Activated T-helper 17 cell treated with anti-CD3 and anti-CD28 coated beads, Interleukin-2, amount 50 U/mL, for 72 hours (primary cell): ENCODE results near the gene WWOX. TPM values are rescaled to one million over a fixed set of nuclear protein-coding genes. Genes with fewer than 3 reads are reported as not detected.

Experiments
- ATAC-seq: fragments of 150-1000 bp; cut with Tn5 transposase; replicated peaks from 2 replicates; pipeline ENCODE4 v1.10.0; 2021; ENCODE audit warnings: mild to moderate bottlenecking, moderate library complexity
- H3K27ac Mint-ChIP-seq: one replicate; pipeline ENCODE4 v1.8.0; 2022; ENCODE audit warnings: mixed read lengths
- H3K27me3 Mint-ChIP-seq: one replicate; pipeline ENCODE4 v1.8.0; 2022; ENCODE audit warnings: mixed read lengths
- H3K36me3 Mint-ChIP-seq: one replicate; pipeline ENCODE4 v1.8.0; 2022; ENCODE audit warnings: low read depth, mild to moderate bottlenecking, mixed read lengths
- H3K4me1 Mint-ChIP-seq: one replicate; pipeline ENCODE4 v1.8.0; 2022; ENCODE audit warnings: mixed read lengths
- H3K4me3 Mint-ChIP-seq: one replicate; pipeline ENCODE4 v1.8.0; 2022; ENCODE audit warnings: mild to moderate bottlenecking, mixed read lengths
- H3K9me3 Mint-ChIP-seq: one replicate; pipeline ENCODE4 v1.8.0; 2022; ENCODE audit warnings: mixed read lengths
- total RNA-seq, 2 donors: library from RNA; stranded (reverse); gene quantifications; one replicate each; pipeline ENCODE4 v1.2.3, GENCODE V29; 2022

WWOX gene
- total RNA-seq, 2 donors from 2014 or later, result 9.4 to 16.5 TPM

DNA sequence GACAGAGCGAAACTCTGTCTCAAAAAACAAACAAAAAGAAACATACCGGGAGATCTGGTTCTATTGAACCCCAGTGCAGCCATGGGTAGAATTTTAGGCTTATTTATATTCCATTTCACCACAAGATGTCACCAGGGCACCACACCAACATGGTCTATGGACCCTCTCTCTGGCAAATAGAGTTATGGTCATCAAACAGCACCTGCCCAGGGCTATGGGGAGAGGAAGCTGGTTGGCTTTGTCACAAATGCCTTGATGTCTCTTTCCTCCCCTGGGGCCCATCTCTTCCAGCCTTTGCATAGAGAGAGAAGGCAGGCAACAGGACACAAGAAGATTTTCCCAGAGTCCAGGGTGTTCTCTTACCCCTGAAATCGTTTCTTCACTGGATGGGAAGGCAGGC lies 128.4 kb downstream of the WWOX start:
- no peaks in the 10 kb centered on the region for H3K4me1 Mint-ChIP-seq

DNA sequence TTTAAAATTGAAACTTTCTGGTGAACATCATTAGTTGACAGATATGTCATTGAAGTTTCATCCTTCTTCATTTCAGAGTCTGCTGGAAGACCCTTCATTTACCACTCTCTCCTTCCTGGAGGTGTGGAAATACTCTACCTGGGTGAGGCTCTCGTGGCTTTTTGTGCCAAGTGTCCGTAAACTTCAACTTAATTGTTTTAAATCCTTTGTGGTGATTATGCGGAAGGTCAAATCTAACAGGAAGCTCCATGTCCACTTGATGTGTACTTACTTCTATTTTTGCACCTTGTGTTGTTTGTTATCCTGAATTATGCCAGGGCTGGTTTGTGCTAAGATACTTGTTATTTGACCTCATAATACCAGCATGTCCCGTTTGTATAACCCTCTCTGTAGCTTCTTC lies 129.2 kb downstream of the WWOX start:
- no peak for ATAC-seq
- H3K36me3 Mint-ChIP-seq, result no peaks in the 10 kb centered on the region

More for the DNA sequence above, 128.4 kb downstream of the WWOX start:
- ATAC-seq, result no peak
- Mint-ChIP-seq H3K4me3 (no peak overlapping the region), H3K27me3 (no peaks in the 10 kb centered on the region), H3K9me3 (no peaks in the 10 kb centered on the region), H3K27ac (no peak overlapping the region), H3K36me3 (no peaks in the 10 kb centered on the region)

DNA sequence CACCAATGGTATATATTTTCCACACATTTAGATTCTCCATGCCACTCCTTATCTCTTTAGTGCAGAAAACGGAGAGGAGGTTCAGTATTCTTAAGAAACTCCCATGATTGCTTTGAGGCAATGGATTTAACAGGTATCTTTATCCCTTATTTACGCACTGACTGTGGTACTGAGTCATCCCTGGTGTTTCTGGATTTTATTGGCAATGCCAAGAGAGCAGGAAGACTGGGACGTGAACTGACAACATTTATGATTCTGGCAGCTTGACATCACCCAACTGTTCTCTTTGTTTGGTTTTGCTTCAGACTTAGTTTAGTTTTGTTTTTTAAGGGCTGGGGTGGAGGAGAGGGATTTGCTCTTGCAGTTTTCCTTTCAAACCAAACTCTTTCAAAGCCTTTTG lies 131.4 kb downstream of the WWOX start:
- Mint-ChIP-seq H3K4me1 (no peaks in the 10 kb centered on the region), H3K36me3 (no peaks in the 10 kb centered on the region), H3K9me3 (no peaks in the 10 kb centered on the region), H3K4me3 (no peak overlapping the region), H3K27me3 (no peaks in the 10 kb centered on the region), H3K27ac (no peak overlapping the region)
- ATAC-seq, result no peak

More for the DNA sequence above, 129.2 kb downstream of the WWOX start:
- Mint-ChIP-seq H3K27me3 (no peaks in the 10 kb centered on the region), H3K9me3 (no peaks in the 10 kb centered on the region), H3K27ac (no peak overlapping the region), H3K4me1 (no peaks in the 10 kb centered on the region), H3K4me3 (no peak overlapping the region)

DNA sequence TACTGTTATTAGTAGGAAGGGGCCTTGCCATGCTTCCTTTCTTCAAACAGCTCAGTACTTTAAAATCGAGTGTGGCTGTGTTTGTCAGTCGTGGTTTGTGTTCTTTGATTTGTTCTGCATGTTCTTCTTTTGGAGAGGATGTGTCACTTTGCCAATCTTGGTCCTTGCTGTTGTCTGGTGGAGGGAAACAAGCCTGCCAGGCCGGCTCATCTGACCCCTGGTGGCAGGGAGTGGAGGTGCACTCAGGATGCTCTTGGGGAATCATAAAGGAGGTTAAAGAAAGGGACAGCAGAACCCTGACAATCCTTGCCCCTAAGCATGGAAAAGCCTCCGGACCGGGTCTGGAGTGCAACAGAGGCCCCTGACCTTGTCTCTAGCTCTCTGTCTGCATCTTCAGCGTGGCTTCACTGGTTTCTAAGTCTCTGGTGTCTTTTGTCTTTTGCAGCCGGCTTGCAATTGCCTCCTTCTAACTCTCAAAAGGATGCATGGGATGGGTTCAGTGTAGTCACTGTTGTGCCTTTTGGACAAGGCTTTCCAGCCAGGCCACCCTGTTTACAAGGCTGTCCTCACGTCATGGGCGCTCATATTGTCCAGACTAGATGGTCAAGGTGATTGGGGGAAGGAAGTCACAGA lies 135.8 kb downstream of the WWOX start:
- Mint-ChIP-seq H3K36me3 (no peaks in the 10 kb centered on the region), H3K4me1 (no peaks in the 10 kb centered on the region), H3K27me3 (no peaks in the 10 kb centered on the region), H3K4me3 (no peak overlapping the region), H3K27ac (no peak overlapping the region), H3K9me3 (no peaks in the 10 kb centered on the region)
- peak; percentile 76 for ATAC-seq

DNA sequence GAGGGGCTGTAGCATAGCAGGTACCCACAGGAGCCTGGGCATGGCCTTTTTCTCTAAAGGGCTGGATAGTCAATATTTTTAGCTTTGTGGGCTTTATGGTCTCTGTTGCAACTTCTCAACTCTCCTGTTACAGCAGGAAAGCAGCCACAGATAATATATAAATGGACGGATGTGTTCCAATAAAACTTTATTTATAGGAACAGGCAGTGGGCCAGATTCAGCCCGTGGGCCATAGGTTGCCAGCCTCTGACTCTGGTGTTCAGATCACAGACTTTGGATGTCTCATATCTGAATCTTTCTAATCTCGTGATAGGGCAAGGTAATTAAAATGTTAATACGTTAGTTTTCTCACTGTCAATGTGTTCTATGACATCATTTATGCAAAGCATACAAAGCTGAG lies 136.4 kb downstream of the WWOX start:
- no peak for ATAC-seq
- no peaks in the 10 kb centered on the region for H3K9me3 Mint-ChIP-seq
- no peak overlapping the region for H3K27ac Mint-ChIP-seq
- no peaks in the 10 kb centered on the region for H3K27me3 Mint-ChIP-seq
- H3K36me3 Mint-ChIP-seq, result no peaks in the 10 kb centered on the region
- H3K4me1 Mint-ChIP-seq, result no peaks in the 10 kb centered on the region
- no peak overlapping the region for H3K4me3 Mint-ChIP-seq

DNA sequence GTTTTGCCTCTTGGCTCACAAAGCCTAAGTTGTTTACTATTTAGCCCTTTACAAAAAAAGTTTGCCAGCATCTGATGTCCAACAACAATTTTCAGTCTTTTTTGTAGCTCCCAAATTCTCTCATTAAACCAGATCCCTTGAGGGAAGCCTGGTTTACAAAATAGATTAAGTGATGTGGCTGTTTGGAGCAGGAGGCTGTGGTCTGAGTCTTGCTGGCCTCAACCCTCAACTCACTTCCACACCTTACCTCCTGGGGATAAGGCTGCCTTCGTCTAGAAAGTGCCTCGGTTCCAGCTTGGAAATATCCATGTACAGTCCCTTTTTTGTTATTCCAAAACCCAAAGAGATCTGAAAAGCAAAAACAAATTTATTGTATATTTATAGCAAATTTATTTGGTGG lies 138.4 kb downstream of the WWOX start:
- Mint-ChIP-seq H3K27ac (no peak overlapping the region), H3K9me3 (no peaks in the 10 kb centered on the region), H3K4me1 (no peaks in the 10 kb centered on the region), H3K4me3 (no peak overlapping the region), H3K36me3 (no peaks in the 10 kb centered on the region), H3K27me3 (no peaks in the 10 kb centered on the region)
- no peak for ATAC-seq

DNA sequence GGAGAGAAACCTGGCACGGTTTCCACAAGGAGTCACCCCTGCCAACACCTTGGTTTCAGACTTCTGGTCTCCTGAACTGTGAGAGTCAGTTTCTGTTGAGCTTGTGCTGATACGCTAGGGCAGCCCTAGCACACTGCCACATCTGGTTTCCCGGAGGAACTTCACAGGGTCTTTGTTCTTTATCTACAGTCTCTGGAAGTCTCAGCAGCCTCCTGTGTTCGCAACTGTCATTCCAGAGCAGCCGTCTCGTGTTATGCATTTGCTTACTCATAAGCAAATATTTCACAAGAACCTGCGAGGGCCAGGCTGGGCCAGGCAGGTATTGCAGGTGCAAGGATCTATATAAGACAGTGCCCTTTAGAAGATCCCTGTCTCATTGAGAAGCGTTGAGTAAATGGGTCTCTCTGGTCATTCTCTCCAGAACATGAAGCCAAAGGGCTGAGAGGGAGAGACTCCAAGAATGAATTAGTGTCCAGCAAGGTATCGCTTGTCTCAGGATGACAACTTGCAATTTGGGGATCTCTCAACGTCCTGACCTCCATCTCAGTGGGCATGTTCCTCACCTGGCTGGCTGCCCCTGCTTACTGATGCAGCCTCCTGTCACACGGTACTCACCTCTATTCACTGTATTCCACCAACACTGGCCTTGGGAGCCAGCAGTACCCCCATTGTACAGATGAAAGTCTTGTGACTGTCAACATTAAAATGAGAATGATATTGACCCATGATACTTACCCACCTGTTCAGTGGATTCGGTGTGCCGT lies 141.2 kb downstream of the WWOX start:
- ATAC-seq, result no peak
- Mint-ChIP-seq H3K9me3 (no peaks in the 10 kb centered on the region), H3K27ac (no peak overlapping the region), H3K36me3 (no peaks in the 10 kb centered on the region), H3K4me1 (no peaks in the 10 kb centered on the region), H3K27me3 (no peaks in the 10 kb centered on the region), H3K4me3 (no peak overlapping the region)

DNA sequence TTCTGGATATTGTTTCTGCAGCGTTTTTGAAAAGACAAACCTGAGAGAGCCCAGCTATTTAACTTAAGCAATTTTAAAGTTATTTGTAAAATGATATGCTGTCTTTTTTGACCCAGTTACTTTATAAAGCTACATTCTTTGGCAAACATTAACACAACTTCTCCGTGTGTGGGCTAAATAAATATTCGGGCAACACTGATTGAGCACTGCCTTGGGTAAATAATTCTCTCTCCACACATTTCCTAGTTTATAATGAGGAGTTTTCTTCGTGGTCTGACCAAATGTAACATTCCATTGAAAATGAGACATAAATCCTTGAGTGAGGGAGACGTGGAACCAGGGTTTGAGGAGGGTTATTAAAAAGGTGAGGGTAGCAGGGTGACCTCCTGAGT lies 142.8 kb downstream of the WWOX start:
- ATAC-seq, result no peak
- Mint-ChIP-seq H3K4me3 (no peak overlapping the region), H3K4me1 (no peaks in the 10 kb centered on the region), H3K27ac (no peak overlapping the region), H3K27me3 (no peaks in the 10 kb centered on the region), H3K36me3 (no peaks in the 10 kb centered on the region), H3K9me3 (no peaks in the 10 kb centered on the region)

DNA sequence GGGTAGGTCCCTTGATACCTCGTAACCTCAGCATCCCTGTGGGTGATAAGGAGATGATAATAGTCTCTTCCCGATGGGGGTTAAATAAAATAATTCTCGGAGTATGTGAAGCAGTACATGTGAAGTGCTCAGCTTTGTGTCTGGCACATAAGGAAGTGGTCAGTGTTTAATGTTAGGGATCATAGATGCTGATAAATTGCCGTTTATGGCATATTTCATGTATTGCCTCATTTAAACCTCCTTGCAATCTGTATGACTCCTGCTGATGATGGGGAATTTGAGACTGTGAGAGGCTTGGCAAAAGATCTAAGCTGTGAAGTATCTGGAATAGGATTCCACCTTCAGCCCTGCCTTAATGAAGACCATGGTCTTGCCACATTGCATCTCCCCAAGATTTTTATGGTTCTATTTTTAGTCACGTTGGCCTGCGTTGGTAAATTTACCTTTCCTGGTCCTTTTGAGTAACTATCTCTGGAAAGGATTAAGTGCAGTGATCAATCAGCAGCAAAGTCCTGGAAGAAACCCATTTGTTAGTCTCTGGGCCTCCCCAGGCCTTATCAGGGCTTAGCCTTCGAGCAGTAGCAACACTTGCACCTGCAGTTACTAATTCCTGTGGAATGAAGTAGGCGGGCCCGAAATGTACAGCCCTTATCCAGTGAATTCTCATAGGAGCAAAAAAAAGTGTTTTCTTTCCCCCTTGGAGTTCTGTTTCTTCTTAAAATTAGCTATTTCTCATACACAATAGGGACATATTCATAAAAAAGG lies 144.9 kb downstream of the WWOX start:
- no peak overlapping the region for H3K4me3 Mint-ChIP-seq
- no peaks in the 10 kb centered on the region for H3K36me3 Mint-ChIP-seq
- H3K27me3 Mint-ChIP-seq, result no peaks in the 10 kb centered on the region
- no peak for ATAC-seq
- no peaks in the 10 kb centered on the region for H3K4me1 Mint-ChIP-seq
- no peaks in the 10 kb centered on the region for H3K9me3 Mint-ChIP-seq
- no peak overlapping the region for H3K27ac Mint-ChIP-seq

DNA sequence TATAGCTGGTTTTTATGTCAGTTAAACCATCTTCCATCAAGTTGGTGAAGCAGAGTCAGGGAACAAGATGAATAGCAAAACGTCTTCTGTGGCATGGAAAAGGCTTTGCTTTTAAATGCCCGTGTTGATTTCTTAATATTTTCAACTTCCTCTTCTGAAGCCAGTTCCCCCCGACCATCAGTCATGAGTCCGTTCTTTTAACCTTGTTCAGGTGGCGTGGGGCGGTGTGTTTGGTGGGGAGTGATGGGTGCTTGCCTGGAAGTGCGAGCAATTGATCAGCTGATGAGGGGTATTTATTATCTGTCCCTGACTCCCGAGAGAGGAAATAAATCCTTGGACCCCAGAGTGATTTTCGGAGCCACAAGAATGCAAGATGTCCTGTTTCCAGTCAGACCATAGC lies 147.1 kb downstream of the WWOX start:
- no peak for ATAC-seq
- Mint-ChIP-seq H3K9me3 (no peaks in the 10 kb centered on the region), H3K4me1 (no peaks in the 10 kb centered on the region), H3K27ac (no peak overlapping the region), H3K27me3 (no peaks in the 10 kb centered on the region), H3K36me3 (no peaks in the 10 kb centered on the region), H3K4me3 (no peak overlapping the region)

DNA sequence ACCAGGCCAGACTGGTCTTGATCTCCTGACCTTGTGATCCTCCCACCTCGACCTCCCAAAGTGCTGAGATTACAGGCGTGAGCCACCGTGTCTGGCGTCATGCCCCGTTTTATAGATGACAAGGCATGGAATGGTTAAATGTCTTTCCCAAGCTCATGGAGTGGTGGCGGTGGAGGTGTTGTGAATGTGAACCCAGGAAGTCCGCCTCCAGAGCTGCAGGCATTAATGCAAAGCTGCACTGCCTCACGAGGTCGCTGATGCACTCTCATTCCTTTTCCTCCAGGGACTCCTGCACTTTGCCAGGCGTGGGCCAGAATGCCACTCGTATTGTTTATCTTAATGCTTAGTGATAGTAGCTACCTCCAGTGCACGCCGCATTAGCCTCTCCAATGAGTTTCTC lies 149.6 kb downstream of the WWOX start:
- no peak overlapping the region for H3K27ac Mint-ChIP-seq
- no peak overlapping the region for H3K4me3 Mint-ChIP-seq
- no peaks in the 10 kb centered on the region for H3K4me1 Mint-ChIP-seq
- no peaks in the 10 kb centered on the region for H3K36me3 Mint-ChIP-seq
- H3K27me3 Mint-ChIP-seq, result no peaks in the 10 kb centered on the region
- no peak for ATAC-seq
- no peaks in the 10 kb centered on the region for H3K9me3 Mint-ChIP-seq

DNA sequence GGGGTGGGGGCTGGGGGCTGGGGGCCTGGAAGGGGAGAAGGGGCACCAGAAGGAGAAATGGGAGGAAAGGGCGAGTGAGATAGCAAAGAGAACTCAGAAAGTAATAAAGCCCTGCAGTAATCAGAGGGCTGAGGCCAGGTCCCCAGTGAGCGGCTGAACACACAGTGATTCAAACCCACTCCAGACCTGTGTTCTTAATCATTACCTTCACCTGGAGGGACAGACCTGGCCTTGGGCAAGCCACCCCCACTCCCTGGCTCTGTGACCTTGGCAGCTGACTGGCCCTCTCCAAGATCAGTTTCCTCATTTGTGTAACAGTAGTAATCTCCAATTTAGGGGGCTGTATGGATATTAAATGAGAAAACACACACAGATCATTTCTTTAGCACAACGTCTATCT lies 150.4 kb downstream of the WWOX start:
- H3K27me3 Mint-ChIP-seq, result no peaks in the 10 kb centered on the region
- H3K27ac Mint-ChIP-seq, result no peak overlapping the region
- no peaks in the 10 kb centered on the region for H3K9me3 Mint-ChIP-seq

DNA sequence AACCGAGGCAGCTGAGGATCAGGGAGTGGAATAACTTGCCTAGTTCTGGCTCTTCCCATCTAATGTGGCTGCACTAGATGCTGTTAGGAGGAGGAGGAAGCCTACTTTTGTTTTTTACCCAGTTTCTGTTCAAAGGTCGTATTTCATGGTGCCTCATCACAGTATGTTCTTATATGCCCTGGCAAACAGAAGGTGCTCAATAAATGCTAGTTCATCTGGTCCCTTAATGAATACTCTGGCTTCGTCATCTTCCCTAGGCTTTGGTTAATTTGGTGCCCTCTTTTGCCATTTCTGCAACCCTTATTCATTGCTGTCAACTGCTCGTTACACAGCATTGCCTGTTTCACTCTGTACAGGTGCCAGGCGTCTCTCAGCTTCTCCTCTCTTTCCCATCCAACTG lies 151.7 kb downstream of the WWOX start:
- no peak overlapping the region for H3K27ac Mint-ChIP-seq
- no peaks in the 10 kb centered on the region for H3K9me3 Mint-ChIP-seq
- no peak overlapping the region for H3K4me3 Mint-ChIP-seq
- no peaks in the 10 kb centered on the region for H3K36me3 Mint-ChIP-seq
- ATAC-seq, result no peak
- H3K4me1 Mint-ChIP-seq, result no peaks in the 10 kb centered on the region
- H3K27me3 Mint-ChIP-seq, result no peaks in the 10 kb centered on the region

More for the DNA sequence above, 150.4 kb downstream of the WWOX start:
- Mint-ChIP-seq H3K4me1 (no peaks in the 10 kb centered on the region), H3K4me3 (no peak overlapping the region), H3K36me3 (no peaks in the 10 kb centered on the region)
- ATAC-seq, result no peak

DNA sequence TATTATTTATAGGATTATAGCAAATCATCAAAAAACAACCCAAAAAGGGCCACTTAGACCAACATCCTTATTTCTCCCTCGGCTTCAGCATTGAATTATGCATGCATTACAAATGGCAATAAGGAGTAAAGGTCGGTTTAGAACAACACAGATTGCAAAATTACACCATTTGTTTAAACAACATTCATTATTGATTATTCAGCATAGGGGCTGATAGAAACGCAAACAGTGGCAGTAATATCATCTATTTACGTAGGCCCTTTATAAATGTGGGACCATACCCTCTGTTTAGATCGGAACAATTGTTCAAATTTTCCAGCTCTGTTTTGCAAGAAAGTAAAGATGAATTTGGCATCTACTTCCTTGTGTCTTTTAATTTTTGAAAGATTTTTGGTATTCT lies 153.3 kb downstream of the WWOX start:
- H3K27ac Mint-ChIP-seq, result no peak overlapping the region
- no peaks in the 10 kb centered on the region for H3K9me3 Mint-ChIP-seq
- no peaks in the 10 kb centered on the region for H3K36me3 Mint-ChIP-seq
- no peak overlapping the region for H3K4me3 Mint-ChIP-seq
- H3K27me3 Mint-ChIP-seq, result no peaks in the 10 kb centered on the region
- ATAC-seq, result no peak
- no peaks in the 10 kb centered on the region for H3K4me1 Mint-ChIP-seq

DNA sequence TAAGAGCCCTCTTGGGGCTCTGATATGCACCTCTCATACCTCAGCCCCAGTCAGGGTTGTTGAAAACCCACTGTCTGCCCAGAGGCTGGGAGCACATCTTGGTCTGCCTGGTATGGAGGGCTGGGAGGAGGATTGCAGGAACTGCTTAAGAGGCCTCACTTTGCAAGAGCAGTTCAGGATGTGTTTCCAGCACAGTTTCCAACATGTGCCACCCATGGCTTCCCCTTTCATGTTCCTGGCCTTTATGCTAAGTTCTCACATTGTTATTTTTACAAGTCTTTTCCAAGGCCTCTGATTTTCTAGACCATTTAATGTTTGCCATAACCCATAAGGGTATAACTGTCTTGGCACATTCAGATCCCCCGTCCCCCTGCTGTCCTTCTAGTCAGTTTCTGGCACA lies 155.4 kb downstream of the WWOX start:
- H3K36me3 Mint-ChIP-seq, result no peaks in the 10 kb centered on the region
- H3K4me1 Mint-ChIP-seq, result no peaks in the 10 kb centered on the region
- H3K9me3 Mint-ChIP-seq, result no peaks in the 10 kb centered on the region
- no peak for ATAC-seq
- H3K4me3 Mint-ChIP-seq, result no peak overlapping the region
- H3K27me3 Mint-ChIP-seq, result no peaks in the 10 kb centered on the region
- no peak overlapping the region for H3K27ac Mint-ChIP-seq
